OCI-LY1 (cell line): ENCODE results near the gene CACNA1I.

Source experiments
- H2AFZ ChIP-seq: fragments of 200-600 bp; sonication (generic), shearing (Covaris generic); 2 replicates; pipeline ENCODE4 v1.6.0; 2014; ENCODE audit warnings: antibody characterized with exemption, mild to moderate bottlenecking, low read length
- H3F3A ChIP-seq: fragments of 200-600 bp; sonication (generic), shearing (Covaris generic); 2 replicates; pipeline ENCODE4 v1.6.0; 2014; ENCODE audit warnings: mild to moderate bottlenecking, antibody characterized with exemption, low read length, moderate library complexity; ENCODE audit not compliant: insufficient read depth
- H3K27ac ChIP-seq: fragments of 200-600 bp; sonication (generic); 2 replicates; pipeline ENCODE4 v1.5.1; 2014; ENCODE audit warnings: low read length, mixed run types, mild to moderate bottlenecking, low read depth; ENCODE audit not compliant: poor library complexity, severe bottlenecking
- H3K27me3 ChIP-seq: fragments of 200-600 bp; sonication (generic); 2 replicates; pipeline ENCODE4 v1.6.0; 2014; ENCODE audit warnings: antibody characterized with exemption, mild to moderate bottlenecking, low read length, moderate library complexity; ENCODE audit not compliant: insufficient read depth
- H3K36me3 ChIP-seq: fragments of 200-600 bp; sonication (generic); 2 replicates; pipeline ENCODE4 v1.6.1; 2014; ENCODE audit warnings: mild to moderate bottlenecking, antibody characterized with exemption, low read length, moderate library complexity, mixed read lengths; ENCODE audit not compliant: insufficient read depth
- H3K4me1 ChIP-seq: fragments of 200-600 bp; sonication (generic); 2 replicates; pipeline ENCODE4 v1.5.1; 2014; ENCODE audit warnings: mild to moderate bottlenecking, low read length, moderate library complexity; ENCODE audit not compliant: insufficient read depth, severe bottlenecking
- H3K4me2 ChIP-seq: fragments of 200-600 bp; sonication (generic), shearing (Covaris generic); 2 replicates; pipeline ENCODE4 v1.6.1; 2014; ENCODE audit warnings: low read length
- H3K4me3 ChIP-seq: fragments of 200-600 bp; sonication (generic); 2 replicates; pipeline ENCODE4 v1.5.1; 2014; ENCODE audit warnings: low read length, low read depth, mild to moderate bottlenecking, mixed read lengths; ENCODE audit not compliant: poor library complexity, severe bottlenecking
- H3K79me2 ChIP-seq: fragments of 200-600 bp; shearing (Covaris generic); 2 replicates; pipeline ENCODE4 v1.6.1; 2016; ENCODE audit warnings: mixed run types, low read length, mixed read lengths; ENCODE audit not compliant: insufficient read depth
- H3K9ac ChIP-seq: fragments of 200-600 bp; sonication (generic), shearing (Covaris generic); 2 replicates; pipeline ENCODE4 v1.6.1; 2014; ENCODE audit warnings: mild to moderate bottlenecking, low read length, mixed read lengths
- H3K9me2 ChIP-seq: fragments of 200-600 bp; sonication (generic), shearing (Covaris generic); 2 replicates; pipeline ENCODE4 v1.6.1; 2014; ENCODE audit warnings: low read depth, mild to moderate bottlenecking, low read length, mixed read lengths
- H3K9me3 ChIP-seq: fragments of 200-600 bp; shearing (Covaris generic); 2 replicates; pipeline ENCODE4 v1.6.1; 2014; ENCODE audit warnings: low read length, mixed read lengths
- H4K20me1 ChIP-seq: fragments of 200-600 bp; sonication (generic), shearing (Covaris generic); 2 replicates; pipeline ENCODE4 v1.6.0; 2016; ENCODE audit warnings: mild to moderate bottlenecking, low read length; ENCODE audit not compliant: insufficient read depth
- CTCF ChIP-seq: fragments of 200-600 bp; sonication (generic), shearing (Covaris generic); IDR thresholded peaks from 2 replicates; pipeline ENCODE4 v1.5.1; 2017; ENCODE audit warnings: mild to moderate bottlenecking, antibody characterized with exemption, low read length, moderate library complexity, mixed read lengths
- EZH2 ChIP-seq: fragments of 200-600 bp; sonication (generic), shearing (Covaris generic); IDR thresholded peaks from 2 replicates; pipeline ENCODE4 v1.8.0; 2017; ENCODE audit warnings: borderline replicate concordance, mixed run types, mild to moderate bottlenecking, antibody characterized with exemption, low read length, moderate library complexity, mixed read lengths

The CACNA1I gene

GRCh38 chr22:39723899-39724351 lies 153.4 kb downstream of the CACNA1I start:
- Histone ChIP-seq H3K9ac (no peak overlapping the region), H3F3A (no peaks in the 10 kb centered on the region)

GRCh38 chr22:39724390-39724789 lies 153.8 kb downstream of the CACNA1I start:
- H4K20me1 ChIP-seq: no peaks in the 10 kb centered on the region
- peaks cover 8% of the 10 kb centered on the region for H3K27me3 ChIP-seq
- no peaks in the 10 kb centered on the region for H3F3A ChIP-seq
- H3K79me2 ChIP-seq: no peaks in the 10 kb centered on the region
- no peaks in the 10 kb centered on the region for H3K9me2 ChIP-seq
- no peaks in the 10 kb centered on the region for H3K36me3 ChIP-seq
- no peak overlapping the region for H3K27ac ChIP-seq
- H3K9ac ChIP-seq: no peak overlapping the region
- H2AFZ ChIP-seq: no peak overlapping the region
- no peak overlapping the region for H3K4me2 ChIP-seq
- no peak overlapping the region for H3K4me3 ChIP-seq
- TF ChIP-seq CTCF (no peak), EZH2 (no peak)
- no peaks in the 10 kb centered on the region for H3K4me1 ChIP-seq
- no peaks in the 10 kb centered on the region for H3K9me3 ChIP-seq

More at GRCh38 chr22:39723899-39724351, 153.4 kb downstream of the CACNA1I start:
- Histone ChIP-seq H2AFZ (no peak overlapping the region), H4K20me1 (no peaks in the 10 kb centered on the region), H3K4me3 (no peak overlapping the region), H3K36me3 (no peaks in the 10 kb centered on the region), H3K4me2 (no peak overlapping the region), H3K27me3 (peaks cover 8% of the 10 kb centered on the region), H3K79me2 (no peaks in the 10 kb centered on the region), H3K27ac (no peak overlapping the region), H3K9me2 (no peaks in the 10 kb centered on the region), H3K9me3 (no peaks in the 10 kb centered on the region), H3K4me1 (no peaks in the 10 kb centered on the region)
- TF ChIP-seq EZH2 (no peak), CTCF (no peak)

GRCh38 chr22:39724857-39725256 lies 154.3 kb downstream of the CACNA1I start:
- no peaks in the 10 kb centered on the region for H3K4me1 ChIP-seq
- no peak for TF ChIP-seq CTCF
- TF ChIP-seq EZH2: no peak
- H3K36me3 ChIP-seq: no peaks in the 10 kb centered on the region
- H3K27me3 ChIP-seq: peaks cover 8% of the 10 kb centered on the region
- H3K9ac ChIP-seq: no peak overlapping the region
- H3K79me2 ChIP-seq: no peaks in the 10 kb centered on the region
- no peak overlapping the region for H2AFZ ChIP-seq
- H3K4me2 ChIP-seq: no peak overlapping the region
- H4K20me1 ChIP-seq: no peaks in the 10 kb centered on the region
- no peak overlapping the region for H3K27ac ChIP-seq
- H3K9me3 ChIP-seq: no peaks in the 10 kb centered on the region
- H3K4me3 ChIP-seq: no peak overlapping the region
- H3K9me2 ChIP-seq: no peaks in the 10 kb centered on the region
- H3F3A ChIP-seq: no peaks in the 10 kb centered on the region
